Measurements from ENCODE around the gene KCNJ12.

DNA sequence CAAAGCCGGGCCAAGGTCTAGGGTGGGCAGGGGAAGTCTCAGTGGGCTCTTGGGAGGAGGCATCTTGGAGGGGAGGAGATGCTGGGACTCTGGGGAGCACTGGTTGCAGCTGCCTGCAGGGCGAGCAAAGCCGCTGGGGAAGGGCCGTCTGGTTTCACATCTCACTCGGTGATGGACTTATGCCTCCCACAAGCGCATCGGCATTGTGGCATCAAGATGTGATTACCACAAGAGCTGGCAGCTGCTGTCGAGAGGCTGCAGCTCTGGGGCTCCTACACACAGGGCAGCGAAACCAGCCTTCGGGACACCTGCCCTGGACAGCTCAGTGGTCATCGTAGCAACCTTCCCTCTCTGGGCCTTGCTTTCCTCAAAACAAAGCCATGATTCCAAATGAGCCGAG is 3.1 kb upstream of the KCNJ12 start:
- TF ChIP-seq, protein P1, sequence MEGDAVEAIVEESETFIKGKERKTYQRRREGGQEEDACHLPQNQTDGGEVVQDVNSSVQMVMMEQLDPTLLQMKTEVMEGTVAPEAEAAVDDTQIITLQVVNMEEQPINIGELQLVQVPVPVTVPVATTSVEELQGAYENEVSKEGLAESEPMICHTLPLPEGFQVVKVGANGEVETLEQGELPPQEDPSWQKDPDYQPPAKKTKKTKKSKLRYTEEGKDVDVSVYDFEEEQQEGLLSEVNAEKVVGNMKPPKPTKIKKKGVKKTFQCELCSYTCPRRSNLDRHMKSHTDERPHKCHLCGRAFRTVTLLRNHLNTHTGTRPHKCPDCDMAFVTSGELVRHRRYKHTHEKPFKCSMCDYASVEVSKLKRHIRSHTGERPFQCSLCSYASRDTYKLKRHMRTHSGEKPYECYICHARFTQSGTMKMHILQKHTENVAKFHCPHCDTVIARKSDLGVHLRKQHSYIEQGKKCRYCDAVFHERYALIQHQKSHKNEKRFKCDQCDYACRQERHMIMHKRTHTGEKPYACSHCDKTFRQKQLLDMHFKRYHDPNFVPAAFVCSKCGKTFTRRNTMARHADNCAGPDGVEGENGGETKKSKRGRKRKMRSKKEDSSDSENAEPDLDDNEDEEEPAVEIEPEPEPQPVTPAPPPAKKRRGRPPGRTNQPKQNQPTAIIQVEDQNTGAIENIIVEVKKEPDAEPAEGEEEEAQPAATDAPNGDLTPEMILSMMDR (IDR thresholded peaks at IDR 0.05) = no peak
- no peak for TF ChIP-seq POLR2A (IDR thresholded peaks at IDR 0.05)
- TF ChIP-seq POLR2AphosphoS5 (IDR thresholded peaks at IDR 0.05; ENCODE audit: insufficient read depth in 1 of 2, low read depth in 1 of 2) = no peak
